ENCODE measurements around the gene NDUFS4.

GRCh38 chr5:53543401-53543800, 17.0 kb upstream of the NDUFS4 start:
- TF ChIP-seq CTCF (IDR thresholded peaks at IDR 0.05; ENCODE audit: poor library complexity, severe bottlenecking) (no peak), RAD21 (conservative IDR thresholded peaks at IDR 0.05) (no peak), EP300 (conservative IDR thresholded peaks at IDR 0.05; ENCODE audit: poor library complexity, severe bottlenecking) (no peak), TAF1 (IDR thresholded peaks at IDR 0.05; ENCODE audit: low read depth) (no peak)

All from neural cell (in vitro differentiated cells).